ENCODE data around the gene INSYN2B. TPM values are rescaled to one million over a fixed set of nuclear protein-coding genes. Genes with fewer than 3 reads are reported as not detected.

The INSYN2B gene
- polyA plus RNA-seq (ENCODE audit: insufficient read length): 0.05 TPM

- peak; percentile 57 for DNase-seq (ENCODE audit: low read depth)
Measured at GRCh38 chr5:169980418-169981053, at the start of gene INSYN2B. Gene INSYN2B (minus strand): TSS chr5:169980495. CDS start chr5:169883898, 96,597 bp downstream.

GRCh38 chr5:170028124-170028523 is 47.8 kb upstream of the INSYN2B start:
- no peak for DNase-seq (ENCODE audit: low read depth)

- no peak for DNase-seq (ENCODE audit: low read depth)
Measured at GRCh38 chr5:170025853-170026252, 45.6 kb upstream of the INSYN2B start.

GRCh38 chr5:170021506-170021905 is 41.2 kb upstream of the INSYN2B start:
- no peak for DNase-seq (ENCODE audit: low read depth)

- no peak for DNase-seq (ENCODE audit: low read depth)
Measured at GRCh38 chr5:170020423-170020822, 40.1 kb upstream of the INSYN2B start.

GRCh38 chr5:170012622-170013021 is 32.3 kb upstream of the INSYN2B start:
- no peak for DNase-seq (ENCODE audit: low read depth)

GRCh38 chr5:170011751-170012150 is 31.5 kb upstream of the INSYN2B start:
- DNase-seq (ENCODE audit: low read depth): no peak

GRCh38 chr5:170010595-170010994 is 30.3 kb upstream of the INSYN2B start:
- DNase-seq (ENCODE audit: low read depth): no peak

GRCh38 chr5:170008376-170008775 is 28.1 kb upstream of the INSYN2B start:
- no peak for DNase-seq (ENCODE audit: low read depth)

GRCh38 chr5:170006021-170006420 is 25.7 kb upstream of the INSYN2B start:
- DNase-seq (ENCODE audit: low read depth): no peak

GRCh38 chr5:170000155-170000554 is 19.9 kb upstream of the INSYN2B start:
- DNase-seq (ENCODE audit: low read depth): no peak

GRCh38 chr5:169999621-170000020 is 19.3 kb upstream of the INSYN2B start:
- DNase-seq (ENCODE audit: low read depth): no peak

- DNase-seq (ENCODE audit: low read depth): no peak
Measured at GRCh38 chr5:169997798-169998197, 17.5 kb upstream of the INSYN2B start.

GRCh38 chr5:169993485-169993790 is 13.1 kb upstream of the INSYN2B start:
- DNase-seq (ENCODE audit: low read depth): no peak

GRCh38 chr5:169992789-169993484 is 12.6 kb upstream of the INSYN2B start:
- DNase-seq (ENCODE audit: low read depth): no peak

GRCh38 chr5:169991115-169991869 is 11.0 kb upstream of the INSYN2B start:
- DNase-seq (ENCODE audit: low read depth): no peak

GRCh38 chr5:169989365-169989764 is 9.1 kb upstream of the INSYN2B start:
- no peak for DNase-seq (ENCODE audit: low read depth)

- no peak for DNase-seq (ENCODE audit: low read depth)
Measured at GRCh38 chr5:169988947-169989346, 8.7 kb upstream of the INSYN2B start.

GRCh38 chr5:169988206-169988605 is 7.9 kb upstream of the INSYN2B start:
- DNase-seq (ENCODE audit: low read depth): no peak

- DNase-seq (ENCODE audit: low read depth): no peak
Measured at GRCh38 chr5:169979871-169980270, 424 bp downstream of the INSYN2B start.

GRCh38 chr5:169978714-169979113 is 1.6 kb downstream of the INSYN2B start:
- no peak for DNase-seq (ENCODE audit: low read depth)

- no peak for DNase-seq (ENCODE audit: low read depth)
Measured at GRCh38 chr5:169974121-169974770, 6.0 kb downstream of the INSYN2B start.
